AG09319 (cell line): ENCODE measurements around the gene CLEC4M.
"Not testable (repeated sequence)": the region's sequence is repeated elsewhere in the genome, so short reads cannot be mapped to it uniquely, and the experiment has no call there.

Experiments used
- DNase-seq: peaks from one replicate; pipeline ENCODE4 v3.0.0-alpha.2; 2010; ENCODE audit warnings: low read depth; ENCODE audit errors: extremely low read depth
- CTCF ChIP-seq: IDR thresholded peaks from 2 replicates; pipeline ENCODE4 v1.5.1; 2011; ENCODE audit warnings: low read depth, mild to moderate bottlenecking, inconsistent platforms, low read length, moderate library complexity

The CLEC4M gene

GRCh38 chr19:7740682-7741054 is 22.4 kb upstream of the CLEC4M start:
- DNase-seq, result no peak

GRCh38 chr19:7742575-7742974 is 20.5 kb upstream of the CLEC4M start:
- no peak for TF ChIP-seq CTCF
- DNase-seq, result no peak

More at GRCh38 chr19:7740682-7741054, 22.4 kb upstream of the CLEC4M start:
- no peak for TF ChIP-seq CTCF

GRCh38 chr19:7742991-7743390 is 20.1 kb upstream of the CLEC4M start:
- TF ChIP-seq CTCF, result no peak
- DNase-seq, result no peak

- TF ChIP-seq CTCF, result no peak
- no peak for DNase-seq
Measured at GRCh38 chr19:7743425-7743841, 19.6 kb upstream of the CLEC4M start.

GRCh38 chr19:7744199-7744786 is 18.8 kb upstream of the CLEC4M start:
- DNase-seq, result no peak
- TF ChIP-seq CTCF, result no peak

GRCh38 chr19:7744871-7745650 is 18.0 kb upstream of the CLEC4M start:
- no peak for DNase-seq
- no peak for TF ChIP-seq CTCF

- DNase-seq, result not testable (repeated sequence)
Measured at GRCh38 chr19:7746306-7746705, 16.7 kb upstream of the CLEC4M start.
